ENCODE data around the gene GALNT8. TPM values are rescaled to one million over a fixed set of nuclear protein-coding genes. Genes with fewer than 3 reads are reported as not detected.

GALNT8 gene
- total RNA-seq, 1 donor: not detected

- no peak overlapping the region for H3K4me3 ChIP-seq (ENCODE audit: low read depth, low read length)
- no peak for TF ChIP-seq CTCF (IDR thresholded peaks at IDR 0.05; ENCODE audit: insufficient read depth, low read length)
- DNase-seq (ENCODE audit: low read depth): no peak
Measured at GRCh38 chr12:4820971-4821370, 100.8 kb downstream of the GALNT8 start.

Other genes with a start within 250 kb of the GALNT8 start
- 2.9 and 35.2 TPM in 2 replicates for gene RAD51AP1, start 181.5 kb upstream of the GALNT8 start, total RNA-seq (ENCODE audit: low replicate concordance)
- 12.8 and 34.2 TPM in 2 replicates for gene DYRK4, start 158.2 kb upstream of the GALNT8 start, total RNA-seq (ENCODE audit: low replicate concordance)
- gene AKAP3, start 71.3 kb upstream of the GALNT8 start, total RNA-seq (ENCODE audit: low replicate concordance): 0.81 and 4.9 TPM in 2 replicates
- gene NDUFA9, start 71.3 kb upstream of the GALNT8 start, total RNA-seq (ENCODE audit: low replicate concordance): 57.7 and 80.9 TPM in 2 replicates
- gene KCNA1, start 189.5 kb downstream of the GALNT8 start, total RNA-seq (ENCODE audit: low replicate concordance): 0.18 and 0.41 TPM in 2 replicates

Data from fibroblast of the aortic adventitia (primary cell).